ENCODE measurements around the gene AP2S1.
"Not testable (repeated sequence)": the region's sequence is repeated elsewhere in the genome, so short reads cannot be mapped to it uniquely, and the experiment has no call there.

AP2S1 gene

GRCh38 chr19:46850228-46851203 is at the start of gene AP2S1:
Gene AP2S1 (minus strand): TSS chr19:46850846. CDS start chr19:46850766, 80 bp downstream.
- DNase-seq (ENCODE audit: low read depth), result peak; percentile 84

DNA sequence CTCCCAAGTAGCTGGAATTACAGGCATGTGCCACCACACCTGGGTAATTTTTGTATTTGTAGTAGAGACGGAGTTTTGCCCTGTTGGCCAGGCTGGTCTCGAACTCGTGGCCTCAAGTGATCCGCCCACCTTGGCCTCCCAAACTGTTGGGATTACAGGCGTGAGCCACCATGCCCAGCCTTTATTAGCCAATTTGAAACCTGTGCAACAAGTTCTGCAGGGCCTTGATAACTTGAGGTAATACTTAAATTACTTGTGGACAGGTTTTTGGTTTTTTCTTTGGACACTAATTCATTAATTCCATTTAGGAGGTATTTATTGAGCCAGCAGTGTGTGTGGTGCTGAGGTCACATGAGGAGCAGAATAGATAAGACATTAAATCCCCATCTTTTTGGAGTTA is 49.7 kb upstream of the AP2S1 start:
- no peak for DNase-seq (ENCODE audit: low read depth)

DNA sequence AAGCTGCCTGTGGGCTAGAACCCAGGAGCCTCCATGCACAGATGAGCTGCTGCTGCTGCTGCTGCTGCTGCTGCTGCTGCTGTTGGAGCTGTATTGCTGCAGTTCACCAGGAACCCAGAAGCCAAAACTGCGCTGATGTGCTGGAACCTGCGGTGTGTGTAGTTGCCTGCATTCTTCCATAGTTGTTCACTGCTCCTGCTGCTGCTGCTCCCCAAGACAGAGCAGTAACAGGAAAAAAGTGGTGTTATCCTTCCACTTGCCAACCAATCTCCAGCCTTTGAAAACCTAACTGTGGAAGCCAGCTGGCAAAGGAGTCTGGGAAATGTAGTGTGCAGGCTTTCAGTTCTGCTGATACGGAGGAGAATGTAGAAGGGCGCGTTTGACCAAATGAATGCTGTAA is 48.1 kb upstream of the AP2S1 start:
- DNase-seq (ENCODE audit: low read depth), result no peak

DNA sequence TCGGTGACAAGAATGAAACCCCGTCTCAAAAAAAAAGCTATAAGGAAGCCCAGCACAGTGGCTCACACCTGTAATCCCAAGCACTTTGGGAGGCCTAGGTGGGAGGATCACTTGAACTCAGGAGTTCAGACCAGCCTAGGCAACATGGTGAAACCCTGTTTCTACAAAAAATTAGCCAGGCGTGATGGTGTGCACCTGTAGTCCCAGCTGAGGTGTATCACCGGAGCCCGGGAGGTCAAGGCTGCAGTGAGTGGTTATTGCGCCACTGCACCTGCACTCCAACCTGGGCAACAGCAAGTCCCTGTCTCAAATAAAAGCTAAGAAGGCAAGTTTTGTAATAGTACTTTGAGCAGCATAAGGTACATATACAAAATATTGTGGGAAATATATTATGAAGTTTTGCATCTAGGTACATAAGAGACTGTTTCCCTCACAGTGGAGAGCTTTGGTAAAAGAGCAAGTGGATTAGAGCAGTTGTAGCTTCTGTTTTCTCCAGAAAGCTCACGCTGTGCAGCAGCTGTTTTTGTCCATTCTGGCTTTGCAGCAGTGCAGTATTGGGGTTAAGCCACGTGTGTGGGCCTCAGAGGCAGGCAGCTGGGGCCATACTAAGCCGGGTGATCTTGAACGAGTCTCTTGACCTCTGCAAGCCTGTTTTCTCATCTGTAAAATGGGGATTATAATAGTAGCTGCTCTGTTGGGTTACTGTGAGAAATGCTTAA is 45.6 kb upstream of the AP2S1 start:
- DNase-seq (ENCODE audit: low read depth), result no peak

GRCh38 chr19:46892252-46893179 is 41.9 kb upstream of the AP2S1 start:
- no peak for DNase-seq (ENCODE audit: low read depth)

DNA sequence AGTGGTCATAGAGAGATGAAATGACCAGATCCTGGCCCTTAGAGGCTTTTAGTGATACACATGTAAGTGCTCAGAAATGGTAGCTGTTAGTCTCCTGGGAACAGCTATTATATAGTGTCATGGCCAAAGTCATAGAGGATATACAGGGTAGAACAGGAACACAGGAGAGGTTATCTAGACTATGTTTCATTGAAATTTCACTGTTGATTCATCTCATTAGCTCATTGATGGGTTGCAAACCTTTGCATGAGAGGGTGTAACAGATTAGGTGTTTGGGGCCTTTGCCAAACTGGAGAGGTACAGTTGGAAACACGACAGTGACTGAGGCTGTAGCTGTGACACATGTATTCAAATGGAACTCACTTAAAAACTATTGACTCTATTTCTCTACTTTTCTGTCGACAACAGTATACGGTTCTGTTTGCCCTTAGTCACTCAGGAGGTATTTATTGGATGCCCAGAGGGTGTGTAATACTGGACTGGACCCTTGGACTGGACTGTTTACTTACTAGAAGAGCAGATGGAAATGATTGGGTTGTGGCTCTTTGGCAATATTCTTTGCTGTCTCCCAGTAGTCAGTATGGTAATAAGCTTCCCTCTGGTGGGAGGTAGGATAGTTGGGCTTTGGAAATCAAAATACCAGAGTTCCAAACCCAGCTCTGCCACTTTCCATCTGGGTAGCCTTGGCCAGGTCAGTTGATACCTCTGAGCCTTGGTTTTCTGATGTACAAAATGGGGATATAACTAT is 40.0 kb upstream of the AP2S1 start:
- no peak for DNase-seq (ENCODE audit: low read depth)

- DNase-seq (ENCODE audit: low read depth), result no peak
Observed at GRCh38 chr19:46887240-46887782, 36.7 kb upstream of the AP2S1 start.

GRCh38 chr19:46886546-46887239 is 36.0 kb upstream of the AP2S1 start:
- DNase-seq (ENCODE audit: low read depth), result no peak

DNA sequence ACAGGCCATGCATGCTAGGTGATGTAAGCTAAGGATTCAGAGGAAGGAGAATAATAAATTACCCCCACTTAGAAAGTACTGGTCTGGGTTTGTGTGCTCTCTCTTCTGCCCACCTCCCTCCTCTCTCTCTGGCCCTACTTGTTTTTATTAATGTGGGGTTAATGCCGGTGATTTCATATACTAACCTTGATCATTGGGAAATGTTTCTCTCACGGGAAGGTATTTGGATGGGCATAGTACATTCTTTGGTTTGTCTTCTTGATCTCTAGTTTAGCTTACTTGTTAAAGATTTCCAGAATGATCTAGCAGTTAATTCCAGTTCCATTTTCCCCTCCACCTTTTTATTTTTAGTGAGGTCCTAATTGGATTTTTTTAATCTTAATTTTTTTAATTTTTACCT is 34.8 kb upstream of the AP2S1 start:
- DNase-seq (ENCODE audit: low read depth), result no peak

DNA sequence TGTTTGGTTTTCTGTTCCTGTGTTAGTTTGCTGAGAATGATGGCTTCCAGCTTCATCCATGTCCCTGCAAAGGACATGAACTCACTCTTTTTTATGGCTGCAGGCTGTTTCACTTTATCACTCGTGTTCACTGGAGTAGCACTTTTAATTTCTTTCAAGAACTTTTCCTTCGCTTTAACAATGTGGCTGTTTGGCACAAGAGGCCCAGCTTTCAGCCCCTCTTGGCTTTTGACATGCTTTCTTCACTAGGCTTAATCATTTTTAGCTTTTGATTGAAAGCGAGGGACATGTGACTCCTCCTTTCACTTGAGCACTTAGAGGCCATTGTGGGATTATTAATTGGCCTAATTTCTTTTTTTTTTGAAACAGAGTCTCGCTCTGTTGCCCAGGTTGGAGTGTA is 32.1 kb upstream of the AP2S1 start:
- not testable (repeated sequence) for DNase-seq (ENCODE audit: low read depth)

GRCh38 chr19:46882034-46882433 is 31.4 kb upstream of the AP2S1 start:
- DNase-seq (ENCODE audit: low read depth), result no peak

- DNase-seq (ENCODE audit: low read depth), result no peak
Observed at GRCh38 chr19:46881092-46881491, 30.4 kb upstream of the AP2S1 start.

DNA sequence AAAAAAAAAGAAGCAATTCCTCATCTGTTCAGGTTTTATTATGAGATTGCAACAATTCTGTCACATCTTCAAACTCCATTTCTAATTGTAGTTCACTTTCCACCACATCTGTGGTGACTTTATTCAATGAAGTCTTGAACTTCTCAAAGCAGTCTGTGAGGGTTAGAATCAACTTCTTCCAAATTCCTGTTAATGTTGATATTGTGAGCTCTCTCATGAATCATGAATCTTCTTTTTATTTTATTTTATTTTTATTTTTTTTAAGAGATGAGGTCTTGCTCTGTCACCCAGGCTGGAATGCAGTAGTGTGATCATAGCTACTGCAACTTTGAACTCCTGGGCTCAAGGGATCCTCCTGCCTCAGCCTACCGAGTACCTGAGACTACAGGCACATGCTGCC is 29.8 kb upstream of the AP2S1 start:
- no peak for DNase-seq (ENCODE audit: low read depth)

DNA sequence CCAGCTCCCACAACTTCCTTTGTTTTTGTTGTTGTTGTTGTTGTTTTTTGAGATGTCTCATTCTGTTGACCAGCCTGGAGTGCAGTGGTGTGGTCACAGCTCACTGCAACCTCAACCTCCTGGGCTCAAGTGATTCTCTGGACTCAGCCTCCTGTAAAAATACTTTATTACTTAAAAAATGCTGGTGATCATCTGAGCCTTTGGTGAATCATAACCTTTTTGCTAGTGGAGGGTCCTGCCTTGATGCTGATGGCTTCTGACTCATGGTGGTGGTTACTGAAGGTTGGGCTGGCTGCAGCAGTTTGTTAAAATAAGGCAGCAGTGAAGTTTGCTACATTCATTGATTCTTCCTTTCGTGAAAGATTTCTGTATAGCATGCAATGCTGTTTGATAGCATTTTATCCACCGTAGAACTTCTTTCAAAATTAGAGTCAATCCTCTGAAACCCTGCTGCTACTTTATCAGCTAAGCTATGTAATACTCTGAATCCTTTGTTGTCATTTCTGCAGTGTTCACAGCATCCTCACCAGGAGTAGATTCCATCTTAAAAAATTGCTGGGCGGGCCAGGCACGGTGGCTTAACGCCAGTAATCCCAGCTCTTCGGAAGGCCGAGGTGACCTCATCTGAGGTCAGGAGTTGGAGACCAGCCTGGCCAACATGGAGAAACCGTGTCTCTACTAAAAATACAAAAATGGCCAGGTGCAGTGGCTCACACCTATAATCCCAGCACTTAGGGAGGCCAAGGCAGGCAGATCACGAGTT is 28.1 kb upstream of the AP2S1 start:
- no peak for DNase-seq (ENCODE audit: low read depth)

GRCh38 chr19:46875657-46876056 is 25.0 kb upstream of the AP2S1 start:
- no peak for DNase-seq (ENCODE audit: low read depth)

DNA sequence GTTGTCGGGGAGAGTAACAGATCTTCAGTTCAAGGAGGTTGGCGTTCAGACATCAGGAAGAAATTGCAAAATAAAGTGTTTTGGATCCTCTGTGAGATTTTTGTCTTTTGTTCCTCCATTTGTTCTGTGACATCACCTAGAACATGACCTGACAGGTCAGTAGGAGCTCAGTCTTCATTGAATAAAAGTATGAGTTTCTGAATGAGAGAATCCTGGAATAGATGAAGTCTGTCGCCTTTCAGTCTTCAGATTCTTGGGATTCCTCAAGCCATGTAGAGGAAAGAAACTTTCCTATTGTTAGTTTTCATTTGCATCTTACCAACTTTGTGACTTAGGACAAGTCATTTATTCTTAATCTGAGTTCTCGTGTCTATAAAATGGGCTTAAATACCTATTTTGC is 24.6 kb upstream of the AP2S1 start:
- no peak for DNase-seq (ENCODE audit: low read depth)

DNA sequence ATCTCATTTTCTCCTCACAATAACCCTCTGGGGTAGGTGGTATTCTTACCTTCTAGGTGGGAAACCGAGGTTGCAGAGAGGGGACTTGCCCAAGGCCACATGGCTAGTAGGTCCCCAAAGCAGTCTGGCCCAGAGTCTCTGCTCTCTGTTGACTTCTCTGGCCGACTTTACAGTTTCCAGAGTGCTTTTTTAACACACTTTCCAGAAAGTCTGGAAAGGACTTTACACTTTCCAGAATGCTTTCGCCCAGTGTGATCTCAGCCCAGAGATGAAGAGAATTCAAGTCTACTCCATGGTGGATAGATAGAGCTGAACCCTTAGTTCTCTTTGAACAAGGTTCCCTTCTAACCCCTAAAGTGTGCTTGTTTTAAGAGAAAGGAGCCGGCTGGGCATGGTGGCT is 22.3 kb upstream of the AP2S1 start:
- DNase-seq (ENCODE audit: low read depth), result no peak

DNA sequence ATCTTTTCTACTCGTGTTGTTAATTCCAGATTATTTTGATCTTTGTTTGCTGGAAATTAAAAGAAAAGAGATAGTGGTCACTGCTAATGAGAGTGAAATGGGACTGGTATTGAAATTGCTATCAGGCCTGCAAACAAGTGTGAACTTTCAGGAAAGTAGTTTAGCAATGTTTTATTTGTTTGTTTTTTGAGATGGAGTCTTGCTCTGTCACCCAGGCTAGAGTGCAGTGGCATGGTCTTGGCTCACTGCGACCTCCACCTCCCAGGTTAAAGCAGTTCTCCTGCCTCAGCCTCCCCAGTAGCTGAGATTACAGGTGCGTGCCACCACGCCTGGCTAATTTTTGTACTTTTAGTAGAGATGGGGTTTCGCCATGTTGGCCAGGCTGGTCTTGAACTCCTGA is 20.5 kb upstream of the AP2S1 start:
- DNase-seq (ENCODE audit: low read depth), result not testable (repeated sequence)

GRCh38 chr19:46868025-46868802 is 17.6 kb upstream of the AP2S1 start:
- no peak for DNase-seq (ENCODE audit: low read depth)
